Measurements from ENCODE around the gene NBEA. TPM values are rescaled to one million over a fixed set of nuclear protein-coding genes. Genes with fewer than 3 reads are reported as not detected.

The NBEA gene
- polyA plus RNA-seq, 2 of the 4 experiments (the other 2 are of a cell fraction) = 3.5 to 11.8 TPM

GRCh38 chr13:35706721-35707120, 764.7 kb downstream of the NBEA start:
- DNase-seq (ENCODE audit: low read depth in 1 of 2, low spot score in 1 of 2) (no peak), ATAC-seq (no peak), FAIRE-seq (no peak)
- 83% methylated on average over 3 of the region's 8 CpGs for WGBS (ENCODE audit: missing lambda C conversion rate)
- POLR2A ChIA-PET = no interaction called here
- Histone ChIP-seq H3K4me1 (no peaks in the 10 kb centered on the region), H3K4me3 (no peak overlapping the region), H3K9me3 (no peaks in the 10 kb centered on the region), H3K4me2 (no peak overlapping the region), H3K27ac (no peak overlapping the region)
- CTCF ChIA-PET = no interaction called here
- no peak for TF ChIP-seq FOSB (CRISPR knock-in tag; IDR thresholded peaks at IDR 0.05)
- TF ChIP-seq MAZ (IDR thresholded peaks at IDR 0.05; ENCODE audit: borderline replicate concordance, low read depth, low read length) = no peak
- TF ChIP-seq, protein P1, sequence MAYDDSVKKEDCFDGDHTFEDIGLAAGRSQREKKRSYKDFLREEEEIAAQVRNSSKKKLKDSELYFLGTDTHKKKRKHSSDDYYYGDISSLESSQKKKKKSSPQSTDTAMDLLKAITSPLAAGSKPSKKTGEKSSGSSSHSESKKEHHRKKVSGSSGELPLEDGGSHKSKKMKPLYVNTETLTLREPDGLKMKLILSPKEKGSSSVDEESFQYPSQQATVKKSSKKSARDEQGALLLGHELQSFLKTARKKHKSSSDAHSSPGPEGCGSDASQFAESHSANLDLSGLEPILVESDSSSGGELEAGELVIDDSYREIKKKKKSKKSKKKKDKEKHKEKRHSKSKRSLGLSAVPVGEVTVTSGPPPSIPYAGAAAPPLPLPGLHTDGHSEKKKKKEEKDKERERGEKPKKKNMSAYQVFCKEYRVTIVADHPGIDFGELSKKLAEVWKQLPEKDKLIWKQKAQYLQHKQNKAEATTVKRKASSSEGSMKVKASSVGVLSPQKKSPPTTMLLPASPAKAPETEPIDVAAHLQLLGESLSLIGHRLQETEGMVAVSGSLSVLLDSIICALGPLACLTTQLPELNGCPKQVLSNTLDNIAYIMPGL (CRISPR knock-in tag; IDR thresholded peaks at IDR 0.05; ENCODE audit: borderline replicate concordance) = no peak
- no peak for TF ChIP-seq MAX (IDR thresholded peaks at IDR 0.05)
- TF ChIP-seq ATOH8 (CRISPR knock-in tag; IDR thresholded peaks at IDR 0.05; ENCODE audit: low read depth) = no peak
- no peak for TF ChIP-seq ZFP36 (IDR thresholded peaks at IDR 0.05; ENCODE audit: borderline replicate concordance, partially characterized antibody)
- no peak for TF ChIP-seq EHMT2 (IDR thresholded peaks at IDR 0.05; ENCODE audit: low read depth)
- TF ChIP-seq BCL3 (IDR thresholded peaks at IDR 0.05) = no peak
- no peak for TF ChIP-seq HOXA7 (CRISPR knock-in tag; IDR thresholded peaks at IDR 0.05)
- no peak for TF ChIP-seq USF2 (IDR thresholded peaks at IDR 0.05)
- no peak for TF ChIP-seq RCOR1 (IDR thresholded peaks at IDR 0.05; ENCODE audit: low read depth, low read length)
- no peak for TF ChIP-seq GATA3 (IDR thresholded peaks at IDR 0.05; ENCODE audit: borderline replicate concordance)
- no peak for TF ChIP-seq HOXB5 (CRISPR knock-in tag; IDR thresholded peaks at IDR 0.05)
- TF ChIP-seq, protein P2, sequence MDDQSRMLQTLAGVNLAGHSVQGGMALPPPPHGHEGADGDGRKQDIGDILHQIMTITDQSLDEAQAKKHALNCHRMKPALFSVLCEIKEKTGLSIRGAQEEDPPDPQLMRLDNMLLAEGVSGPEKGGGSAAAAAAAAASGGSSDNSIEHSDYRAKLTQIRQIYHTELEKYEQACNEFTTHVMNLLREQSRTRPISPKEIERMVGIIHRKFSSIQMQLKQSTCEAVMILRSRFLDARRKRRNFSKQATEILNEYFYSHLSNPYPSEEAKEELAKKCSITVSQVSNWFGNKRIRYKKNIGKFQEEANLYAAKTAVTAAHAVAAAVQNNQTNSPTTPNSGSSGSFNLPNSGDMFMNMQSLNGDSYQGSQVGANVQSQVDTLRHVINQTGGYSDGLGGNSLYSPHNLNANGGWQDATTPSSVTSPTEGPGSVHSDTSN (IDR thresholded peaks at IDR 0.05) = no peak
- TF ChIP-seq, protein P3, sequence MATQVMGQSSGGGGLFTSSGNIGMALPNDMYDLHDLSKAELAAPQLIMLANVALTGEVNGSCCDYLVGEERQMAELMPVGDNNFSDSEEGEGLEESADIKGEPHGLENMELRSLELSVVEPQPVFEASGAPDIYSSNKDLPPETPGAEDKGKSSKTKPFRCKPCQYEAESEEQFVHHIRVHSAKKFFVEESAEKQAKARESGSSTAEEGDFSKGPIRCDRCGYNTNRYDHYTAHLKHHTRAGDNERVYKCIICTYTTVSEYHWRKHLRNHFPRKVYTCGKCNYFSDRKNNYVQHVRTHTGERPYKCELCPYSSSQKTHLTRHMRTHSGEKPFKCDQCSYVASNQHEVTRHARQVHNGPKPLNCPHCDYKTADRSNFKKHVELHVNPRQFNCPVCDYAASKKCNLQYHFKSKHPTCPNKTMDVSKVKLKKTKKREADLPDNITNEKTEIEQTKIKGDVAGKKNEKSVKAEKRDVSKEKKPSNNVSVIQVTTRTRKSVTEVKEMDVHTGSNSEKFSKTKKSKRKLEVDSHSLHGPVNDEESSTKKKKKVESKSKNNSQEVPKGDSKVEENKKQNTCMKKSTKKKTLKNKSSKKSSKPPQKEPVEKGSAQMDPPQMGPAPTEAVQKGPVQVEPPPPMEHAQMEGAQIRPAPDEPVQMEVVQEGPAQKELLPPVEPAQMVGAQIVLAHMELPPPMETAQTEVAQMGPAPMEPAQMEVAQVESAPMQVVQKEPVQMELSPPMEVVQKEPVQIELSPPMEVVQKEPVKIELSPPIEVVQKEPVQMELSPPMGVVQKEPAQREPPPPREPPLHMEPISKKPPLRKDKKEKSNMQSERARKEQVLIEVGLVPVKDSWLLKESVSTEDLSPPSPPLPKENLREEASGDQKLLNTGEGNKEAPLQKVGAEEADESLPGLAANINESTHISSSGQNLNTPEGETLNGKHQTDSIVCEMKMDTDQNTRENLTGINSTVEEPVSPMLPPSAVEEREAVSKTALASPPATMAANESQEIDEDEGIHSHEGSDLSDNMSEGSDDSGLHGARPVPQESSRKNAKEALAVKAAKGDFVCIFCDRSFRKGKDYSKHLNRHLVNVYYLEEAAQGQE (IDR thresholded peaks at IDR 0.05) = no peak

DNA sequence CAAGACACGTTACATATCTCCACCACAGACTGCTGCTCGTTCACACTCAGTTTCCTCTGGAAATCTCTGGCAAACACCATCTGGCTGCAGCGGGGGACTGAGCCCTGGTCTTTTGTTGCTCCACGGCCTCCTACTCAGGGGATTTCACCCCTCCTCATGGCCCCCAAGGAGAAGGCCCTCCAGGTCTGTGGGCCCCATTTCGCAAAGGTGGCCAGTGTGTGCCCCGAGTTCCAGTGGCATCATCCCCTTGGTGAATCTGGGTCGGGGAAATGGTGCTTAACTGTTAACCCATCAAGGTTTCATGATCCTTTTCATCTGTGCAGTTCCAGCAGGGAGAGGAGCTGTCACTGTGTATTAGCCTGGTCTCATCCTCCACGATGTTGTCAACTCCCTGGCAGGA, 769.8 kb downstream of the NBEA start:
- Histone ChIP-seq H3K4me1 (no peaks in the 10 kb centered on the region), H3K9me3 (no peaks in the 10 kb centered on the region), H3K4me3 (no peak overlapping the region), H3K4me2 (no peak overlapping the region), H3K27ac (no peak overlapping the region)
- DNase-seq (ENCODE audit: low read depth in 1 of 2, low spot score in 1 of 2) (no peak), FAIRE-seq (no peak), ATAC-seq (no peak)
- WGBS (ENCODE audit: missing lambda C conversion rate) = 63% methylated on average over 6 of the region's 8 CpGs
- no peak for TF ChIP-seq CHD2 (IDR thresholded peaks at IDR 0.05; ENCODE audit: low read length, partially characterized antibody)
- ChIA-PET POLR2A (no interaction called here), CTCF (no interaction called here)

Measured in A549 (cell line).